ENCODE measurements around the gene TRIO.

DNA sequence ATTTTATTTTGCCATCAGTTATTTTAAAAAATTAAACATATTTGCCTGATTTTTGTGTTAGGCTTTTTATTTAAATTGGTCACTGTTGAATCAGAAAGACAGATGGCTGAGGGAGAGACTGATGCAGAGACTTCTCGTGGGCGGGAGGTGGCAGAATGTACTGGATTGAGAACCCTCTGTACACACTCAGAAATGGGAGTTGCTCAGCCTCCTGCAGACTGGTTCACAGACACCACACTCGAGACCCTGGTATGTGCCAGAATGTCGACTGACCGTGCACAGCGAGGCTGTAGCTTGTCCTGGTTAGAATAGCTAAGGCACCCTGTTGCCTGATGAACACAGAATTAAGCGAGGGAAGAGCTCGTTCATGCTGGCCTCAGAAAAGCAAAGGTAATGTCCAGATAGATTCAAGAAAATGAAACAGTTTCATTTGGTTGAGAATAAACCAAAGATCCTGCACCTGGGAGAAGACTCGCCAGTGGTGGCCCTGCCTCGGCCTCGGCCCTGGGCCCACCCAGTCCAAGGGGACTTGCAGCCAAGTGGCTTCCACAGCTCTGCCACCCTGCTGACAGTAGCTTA, 367.1 kb downstream of the TRIO start:
- TF ChIP-seq, protein P1, sequence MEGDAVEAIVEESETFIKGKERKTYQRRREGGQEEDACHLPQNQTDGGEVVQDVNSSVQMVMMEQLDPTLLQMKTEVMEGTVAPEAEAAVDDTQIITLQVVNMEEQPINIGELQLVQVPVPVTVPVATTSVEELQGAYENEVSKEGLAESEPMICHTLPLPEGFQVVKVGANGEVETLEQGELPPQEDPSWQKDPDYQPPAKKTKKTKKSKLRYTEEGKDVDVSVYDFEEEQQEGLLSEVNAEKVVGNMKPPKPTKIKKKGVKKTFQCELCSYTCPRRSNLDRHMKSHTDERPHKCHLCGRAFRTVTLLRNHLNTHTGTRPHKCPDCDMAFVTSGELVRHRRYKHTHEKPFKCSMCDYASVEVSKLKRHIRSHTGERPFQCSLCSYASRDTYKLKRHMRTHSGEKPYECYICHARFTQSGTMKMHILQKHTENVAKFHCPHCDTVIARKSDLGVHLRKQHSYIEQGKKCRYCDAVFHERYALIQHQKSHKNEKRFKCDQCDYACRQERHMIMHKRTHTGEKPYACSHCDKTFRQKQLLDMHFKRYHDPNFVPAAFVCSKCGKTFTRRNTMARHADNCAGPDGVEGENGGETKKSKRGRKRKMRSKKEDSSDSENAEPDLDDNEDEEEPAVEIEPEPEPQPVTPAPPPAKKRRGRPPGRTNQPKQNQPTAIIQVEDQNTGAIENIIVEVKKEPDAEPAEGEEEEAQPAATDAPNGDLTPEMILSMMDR (IDR thresholded peaks at IDR 0.05; ENCODE audit: borderline replicate concordance, extremely low read depth, low read length, poor library complexity, severe bottlenecking): no peak
- TF ChIP-seq EZH2 (IDR thresholded peaks at IDR 0.05; ENCODE audit: borderline replicate concordance, low read depth, low read length, severe bottlenecking): no peak
